B cell (primary cell): ENCODE results near the gene BICDL2. TPM values are rescaled to one million over a fixed set of nuclear protein-coding genes. Genes with fewer than 3 reads are reported as not detected.

ENCODE experiments used
- ATAC-seq: fragments of 200-7000 bp; cut with Tn5 transposase; one replicate; pipeline ENCODE4 v1.10.0; 2021; ENCODE audit warnings: low read depth, mild to moderate bottlenecking, moderate number of reproducible peaks, moderate library complexity
- CTCF ChIA-PET: fragments of 350-600 bp; sonication (Branson Sonifier 250); formaldehyde crosslinking; loops from one replicate; lab custom pipeline; 2021; ENCODE audit warnings: antibody characterized with exemption, inconsistent platforms; lab: Charles Lee
- POLR2A ChIA-PET: fragments of 350-600 bp; sonication (Branson Sonifier 250); formaldehyde crosslinking; loops from one replicate; lab custom pipeline; 2021; ENCODE audit warnings: antibody characterized with exemption; lab: Charles Lee
- DNase-seq: peaks from one replicate; pipeline ENCODE4 v3.0.0; 2013
- H2AFZ ChIP-seq: 2 replicates; pipeline ENCODE4 v1.6.1; 2012; ENCODE audit warnings: mild to moderate bottlenecking, low read depth, low read length; ENCODE audit not compliant: insufficient read depth, poor library complexity, severe bottlenecking
- H3K27ac ChIP-seq, 2 donors: 1 replicate in 1 of 2; 2 replicates in 1 of 2; pipeline ENCODE4 v1.5.1; 2012 to 2013; ENCODE audit warnings: low read length in 2 of 2, mild to moderate bottlenecking in 2 of 2, moderate library complexity in 1 of 2
- H3K27me3 ChIP-seq, 4 experiments: fragments of 200-600 bp in 1 of 4; sonication (generic) in 1 of 4; replicated peaks in 1 of 4; 1 replicate in 2 of 4; 2 replicates in 2 of 4; pipeline versions ENCODE4 v1.6.1 to v1.7.0; 2013 to 2016; ENCODE audit warnings: low read length in 3 of 4, mild to moderate bottlenecking in 2 of 4, mixed read lengths in 1 of 4, moderate library complexity in 1 of 4; ENCODE audit not compliant: insufficient read depth in 4 of 4, control insufficient read depth in 3 of 4; ENCODE audit errors: control extremely low read depth in 1 of 4
- H3K36me3 ChIP-seq, 2 experiments: replicated peaks in 1 of 2; 1 replicate in 1 of 2; 2 replicates in 1 of 2; pipeline versions ENCODE4 v1.6.1 to v1.7.1; 2013; ENCODE audit warnings: low read length in 1 of 2; ENCODE audit not compliant: insufficient read depth in 2 of 2, control insufficient read depth in 1 of 2; ENCODE audit errors: control extremely low read depth in 1 of 2, extremely low read depth in 1 of 2
- H3K4me1 ChIP-seq, 2 donors: fragments of 200-600 bp in 1 of 2; sonication (generic) in 1 of 2; 1 replicate in 1 of 2; 2 replicates in 1 of 2; pipeline versions ENCODE4 v1.5.1 to v1.6.1; 2013 to 2017; ENCODE audit warnings: low read length in 2 of 2; ENCODE audit not compliant: control insufficient read depth in 2 of 2, insufficient read depth in 2 of 2
- H3K4me2 ChIP-seq: replicated peaks from 2 replicates; pipeline ENCODE3; 2012; ENCODE audit warnings: mild to moderate bottlenecking, low read depth, low read length; ENCODE audit not compliant: poor library complexity, severe bottlenecking
- H3K4me3 ChIP-seq, 5 experiments: fragments of 200-600 bp in 1 of 5; sonication (generic) in 1 of 5; 1 replicate in 3 of 5; 2 replicates in 2 of 5; pipeline versions ENCODE4 v1.5.1 to v1.7.0; 2011 to 2016; ENCODE audit warnings: low read length in 4 of 5, mild to moderate bottlenecking in 4 of 5, low read depth in 2 of 5, control low read depth in 1 of 5, moderate library complexity in 1 of 5; ENCODE audit not compliant: insufficient read depth in 1 of 5; ENCODE audit errors: control extremely low read depth in 1 of 5, extremely low read depth in 1 of 5
- H3K79me2 ChIP-seq: fragments of 200-600 bp; sonication (generic); one replicate; pipeline ENCODE4 v1.6.0; 2016; ENCODE audit warnings: low read length; ENCODE audit not compliant: control insufficient read depth, insufficient read depth
- H3K9ac ChIP-seq: fragments of 200-600 bp; sonication (generic); 2 replicates; pipeline ENCODE4 v1.6.1; 2017; ENCODE audit warnings: mild to moderate bottlenecking, low read length, moderate library complexity
- H3K9me3 ChIP-seq, 3 donors: one replicate each; pipeline versions ENCODE4 v1.6.1 to v1.7.1; 2013; ENCODE audit warnings: low read length in 2 of 3; ENCODE audit not compliant: control insufficient read depth in 2 of 3, insufficient read depth in 1 of 3; ENCODE audit errors: control extremely low read depth in 1 of 3
- H4K20me1 ChIP-seq: 2 replicates; pipeline ENCODE4 v1.6.0; 2012; ENCODE audit warnings: mild to moderate bottlenecking, low read length; ENCODE audit not compliant: insufficient read depth, control insufficient read depth, poor library complexity, severe bottlenecking
- H3K27ac Mint-ChIP-seq: one replicate; pipeline ENCODE4 v1.8.0; 2021; ENCODE audit warnings: mixed read lengths
- H3K27me3 Mint-ChIP-seq: one replicate; pipeline ENCODE4 v1.8.0; 2021; ENCODE audit warnings: mixed read lengths
- H3K4me1 Mint-ChIP-seq: one replicate; pipeline ENCODE4 v1.8.0; 2021; ENCODE audit warnings: mixed read lengths
- H3K4me3 Mint-ChIP-seq: one replicate; pipeline ENCODE4 v1.8.0; 2021; ENCODE audit warnings: mixed read lengths
- H3K9me3 Mint-ChIP-seq: one replicate; pipeline ENCODE4 v1.8.0; 2022; ENCODE audit warnings: mixed read lengths; ENCODE audit not compliant: insufficient read depth
- CTCF ChIP-seq: fragments of 200-600 bp; IDR thresholded peaks from one replicate; pipeline ENCODE4 v1.8.0; 2022; ENCODE audit warnings: antibody characterized with exemption, mild to moderate bottlenecking
- EZH2 ChIP-seq: IDR thresholded peaks from 2 replicates; pipeline ENCODE4 v1.6.1; 2012; ENCODE audit warnings: borderline replicate concordance, low read depth, mild to moderate bottlenecking, moderate library complexity, low read length; ENCODE audit not compliant: insufficient read depth, poor library complexity, severe bottlenecking
- WGBS: methylation state at CpG from one replicate; pipeline ENCODE4 v1.1.5; 2013; ENCODE audit warnings: missing lambda C conversion rate; ENCODE audit not compliant: insufficient coverage; 5-methylcytosine and 5-hydroxymethylcytosine counted together
- intact Hi-C: fragments of 100-400 bp; cut with micrococcal nuclease; formaldehyde crosslinking; loops from one replicate; pipeline ENCODE4 v1.10.0; 2022
- polyA plus RNA-seq: library from polyadenylated mRNA; depleted of rRNA; stranded (reverse); fragments of >200 nt; gene quantifications from 2 replicates; pipeline ENCODE4 v1.2.3, GENCODE V29; 2012
- total RNA-seq, 2 donors: library from RNA; stranded (reverse); fragments of 120-200 nt in 1 of 2; gene quantifications; 1 replicate in 1 of 2; 2 replicates in 1 of 2; pipeline versions ENCODE4 v1.2.3 to v1.2.4, GENCODE V29; 2013 to 2022

BICDL2 gene
- total and polyA plus RNA-seq, 2 donors (not counting 1 experiment from before 2014, with no cell fraction given), result 0.20 TPM; not detected in 1

- Mint-ChIP-seq H3K4me1 (peaks cover 47% of the 10 kb centered on the region), H3K4me3 (peak within 1 kb of the TSS; percentile 97), H3K27ac (peak within 1 kb of the TSS; percentile 99), H3K27me3 (peaks cover 1% of the 10 kb centered on the region), H3K9me3 (no peaks in the 10 kb centered on the region)
- ChIA-PET CTCF (interaction anchor here (0.9 to 6.9 kb wide), 7 partner anchors 9 to 127 kb away, joined by 3 to 61 read pairs (median 7); no protein-coding TSS in a partner anchor), POLR2A (interaction anchor here (0.6 to 2.1 kb wide), 3 partner anchors 20 to 202 kb away, joined by 3 to 9 read pairs (median 3); no protein-coding TSS in a partner anchor)
- ATAC-seq (peak; percentile 76), DNase-seq (peak; percentile 99)
- peaks cover 0 to 18% of the 10 kb centered on the region in 2 experiments for H3K36me3 ChIP-seq
- H3K4me1 ChIP-seq, result peaks cover 44 to 60% of the 10 kb centered on the region in 2 donors
- under 1% methylated on average over 69 of the region's 69 CpGs for WGBS
- peak within 1 kb of the TSS; percentile 90 for H3K9ac ChIP-seq
- peaks cover 33% of the 10 kb centered on the region for H4K20me1 ChIP-seq
- peaks cover 15% of the 10 kb centered on the region for H3K79me2 ChIP-seq
- peak within 1 kb of the TSS; percentile 83 to 94 for H3K27ac ChIP-seq
- no peaks in the 10 kb centered on the region for H3K9me3 ChIP-seq
- H3K4me2 ChIP-seq, result peak within 1 kb of the TSS; percentile 90
- peaks cover 0 to 5% (median 2%) of the 10 kb centered on the region in 4 experiments for H3K27me3 ChIP-seq
- H3K4me3 ChIP-seq, result peak within 1 kb of the TSS; percentile 43 to 79 (median 71)
- H2AFZ ChIP-seq, result peak within 1 kb of the TSS; percentile 90
- no peak for TF ChIP-seq CTCF
- no peak for TF ChIP-seq EZH2
- intact Hi-C loops, result loop anchor here (1.0 to 10.0 kb wide), 9 partner anchors 20 to 1719 kb away; partner anchors contain the start of genes PAQR4, SRRM2, UBE2I and ZNF174
Observed at GRCh38 chr16:3023669-3024478, 12.9 kb downstream of the BICDL2 start, which contains the start of the genes HCFC1R1 and THOC6. Gene HCFC1R1 (minus strand): TSS chr16:3023942. CDS start chr16:3023941, 1 bp downstream. Gene THOC6 (plus strand): TSS chr16:3024035. CDS start chr16:3024327, 292 bp downstream.
